ENCODE data around the gene CST6.

- TF ChIP-seq CTCF (IDR thresholded peaks at IDR 0.05): no peak
- TF ChIP-seq EZH2 (IDR thresholded peaks at IDR 0.05): peak; percentile 41
- TF ChIP-seq EZH2phosphoT487 (IDR thresholded peaks at IDR 0.05): no peak
Measured at GRCh38 chr11:66051371-66051765, 39.6 kb downstream of the CST6 start.

All from neural progenitor cell (in vitro differentiated cells).